ENCODE data around the gene ZFHX3.

DNA sequence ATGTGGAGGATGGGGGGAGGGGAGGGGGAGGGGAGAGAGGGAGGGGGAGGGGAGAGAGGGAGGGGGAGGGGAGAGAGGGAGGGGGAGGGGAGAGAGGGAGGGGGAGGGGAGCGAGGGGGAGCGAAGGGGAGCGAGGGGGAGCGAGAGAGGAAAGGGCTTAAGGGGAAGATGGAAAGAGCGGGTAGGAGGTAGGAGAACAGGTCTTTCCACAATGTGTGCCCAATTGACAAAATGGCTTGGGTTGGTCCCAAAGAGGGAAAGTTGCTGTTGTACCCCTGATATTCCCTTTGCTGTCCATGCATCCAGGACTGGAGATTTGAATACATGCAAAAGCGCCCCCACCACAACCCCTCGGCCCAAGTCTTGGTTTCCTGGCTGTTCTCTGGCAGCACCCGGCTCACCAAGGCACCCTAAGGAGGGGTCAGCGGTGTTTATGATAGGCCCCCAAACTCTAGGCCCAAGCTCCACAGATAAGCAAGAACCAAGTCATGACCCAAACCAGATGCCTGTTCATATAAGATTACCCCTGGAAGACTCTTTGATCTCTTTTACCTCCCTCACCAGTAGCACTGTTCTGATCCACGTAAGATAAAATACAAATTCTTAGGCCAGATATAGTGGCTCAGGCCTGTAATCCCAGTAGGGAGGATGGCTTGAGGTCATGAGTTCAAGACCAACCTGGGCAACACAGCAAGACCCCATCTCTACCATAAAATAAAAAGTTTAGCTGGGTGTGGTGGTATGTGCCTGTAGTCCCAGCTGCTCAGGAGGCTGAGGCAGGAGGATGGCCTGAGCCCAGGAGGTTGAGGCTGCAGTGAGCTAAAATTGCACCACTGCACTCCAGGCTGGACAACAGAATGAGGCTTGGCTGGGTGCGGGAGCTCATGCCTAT, 119.6 kb downstream of the ZFHX3 start:
- TF ChIP-seq, protein P1, sequence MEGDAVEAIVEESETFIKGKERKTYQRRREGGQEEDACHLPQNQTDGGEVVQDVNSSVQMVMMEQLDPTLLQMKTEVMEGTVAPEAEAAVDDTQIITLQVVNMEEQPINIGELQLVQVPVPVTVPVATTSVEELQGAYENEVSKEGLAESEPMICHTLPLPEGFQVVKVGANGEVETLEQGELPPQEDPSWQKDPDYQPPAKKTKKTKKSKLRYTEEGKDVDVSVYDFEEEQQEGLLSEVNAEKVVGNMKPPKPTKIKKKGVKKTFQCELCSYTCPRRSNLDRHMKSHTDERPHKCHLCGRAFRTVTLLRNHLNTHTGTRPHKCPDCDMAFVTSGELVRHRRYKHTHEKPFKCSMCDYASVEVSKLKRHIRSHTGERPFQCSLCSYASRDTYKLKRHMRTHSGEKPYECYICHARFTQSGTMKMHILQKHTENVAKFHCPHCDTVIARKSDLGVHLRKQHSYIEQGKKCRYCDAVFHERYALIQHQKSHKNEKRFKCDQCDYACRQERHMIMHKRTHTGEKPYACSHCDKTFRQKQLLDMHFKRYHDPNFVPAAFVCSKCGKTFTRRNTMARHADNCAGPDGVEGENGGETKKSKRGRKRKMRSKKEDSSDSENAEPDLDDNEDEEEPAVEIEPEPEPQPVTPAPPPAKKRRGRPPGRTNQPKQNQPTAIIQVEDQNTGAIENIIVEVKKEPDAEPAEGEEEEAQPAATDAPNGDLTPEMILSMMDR (IDR thresholded peaks at IDR 0.05): no peak
- TF ChIP-seq EZH2 (IDR thresholded peaks at IDR 0.05; ENCODE audit: borderline replicate concordance, insufficient read depth, low read depth, low read length, poor library complexity, severe bottlenecking): no peak

Measured in B cell (primary cell).